ENCODE results near the gene INPP5D.
"Not testable (repeated sequence)": the region's sequence is repeated elsewhere in the genome, so short reads cannot be mapped to it uniquely, and the experiment has no call there.

Gene INPP5D

GRCh38 chr2:233121856-233122255, 61.7 kb downstream of the INPP5D start:
- DNase-seq, result no peak

- no peak for DNase-seq
These were observed 62.4 kb downstream of the INPP5D start for GRCh38 chr2:233122541-233122940.

- not testable (repeated sequence) for DNase-seq
These were observed 63.4 kb downstream of the INPP5D start for GRCh38 chr2:233123576-233123975.

GRCh38 chr2:233124421-233125080, 64.4 kb downstream of the INPP5D start:
- DNase-seq, result no peak

GRCh38 chr2:233125455-233126065, 65.4 kb downstream of the INPP5D start:
- no peak for DNase-seq

GRCh38 chr2:233129351-233129978, 69.3 kb downstream of the INPP5D start:
- no peak for DNase-seq

- DNase-seq, result no peak
These were observed 69.9 kb downstream of the INPP5D start for GRCh38 chr2:233130024-233130423.

GRCh38 chr2:233130481-233131020, 70.4 kb downstream of the INPP5D start:
- DNase-seq, result no peak

GRCh38 chr2:233131936-233132720, 72.0 kb downstream of the INPP5D start:
- DNase-seq, result no peak

GRCh38 chr2:233133239-233133638, 73.1 kb downstream of the INPP5D start:
- DNase-seq, result no peak

GRCh38 chr2:233135421-233135820, 75.3 kb downstream of the INPP5D start:
- no peak for DNase-seq

- DNase-seq, result no peak
These were observed 76.9 kb downstream of the INPP5D start for GRCh38 chr2:233137040-233137439.

- no peak for DNase-seq
These were observed 80.0 kb downstream of the INPP5D start for GRCh38 chr2:233140077-233140585.

- DNase-seq, result no peak
These were observed 80.8 kb downstream of the INPP5D start for GRCh38 chr2:233140978-233141377.

GRCh38 chr2:233141901-233142300, 81.8 kb downstream of the INPP5D start:
- DNase-seq, result no peak

- peak; percentile 11 for DNase-seq
These were observed 82.3 kb downstream of the INPP5D start for GRCh38 chr2:233142355-233142897.

GRCh38 chr2:233143700-233144331, 83.7 kb downstream of the INPP5D start:
- DNase-seq, result no peak

GRCh38 chr2:233145726-233146125, 85.6 kb downstream of the INPP5D start:
- no peak for DNase-seq

- no peak for DNase-seq
These were observed 86.1 kb downstream of the INPP5D start for GRCh38 chr2:233146194-233146593.

GRCh38 chr2:233147136-233147828, 87.1 kb downstream of the INPP5D start:
- DNase-seq, result no peak

- DNase-seq, result no peak
These were observed 87.7 kb downstream of the INPP5D start for GRCh38 chr2:233147829-233148167.

GRCh38 chr2:233148354-233148753, 88.2 kb downstream of the INPP5D start:
- no peak for DNase-seq

Data from activated effector memory CD4-positive, alpha-beta T cell treated with Interleukin-2 at 50 U/mL for 16 hours (primary cell).